GM18861 (cell line): Measurements from ENCODE around the gene ACBD5.
"Not testable (repeated sequence)": the region's sequence is repeated elsewhere in the genome, so short reads cannot be mapped to it uniquely, and the experiment has no call there.

Experiments used
- ATAC-seq: cut with Tn5 transposase; IDR thresholded peaks from one replicate; pipeline ENCODE4 v1.9.1; 2021; ENCODE audit not compliant: unreplicated experiment

The ACBD5 gene

DNA sequence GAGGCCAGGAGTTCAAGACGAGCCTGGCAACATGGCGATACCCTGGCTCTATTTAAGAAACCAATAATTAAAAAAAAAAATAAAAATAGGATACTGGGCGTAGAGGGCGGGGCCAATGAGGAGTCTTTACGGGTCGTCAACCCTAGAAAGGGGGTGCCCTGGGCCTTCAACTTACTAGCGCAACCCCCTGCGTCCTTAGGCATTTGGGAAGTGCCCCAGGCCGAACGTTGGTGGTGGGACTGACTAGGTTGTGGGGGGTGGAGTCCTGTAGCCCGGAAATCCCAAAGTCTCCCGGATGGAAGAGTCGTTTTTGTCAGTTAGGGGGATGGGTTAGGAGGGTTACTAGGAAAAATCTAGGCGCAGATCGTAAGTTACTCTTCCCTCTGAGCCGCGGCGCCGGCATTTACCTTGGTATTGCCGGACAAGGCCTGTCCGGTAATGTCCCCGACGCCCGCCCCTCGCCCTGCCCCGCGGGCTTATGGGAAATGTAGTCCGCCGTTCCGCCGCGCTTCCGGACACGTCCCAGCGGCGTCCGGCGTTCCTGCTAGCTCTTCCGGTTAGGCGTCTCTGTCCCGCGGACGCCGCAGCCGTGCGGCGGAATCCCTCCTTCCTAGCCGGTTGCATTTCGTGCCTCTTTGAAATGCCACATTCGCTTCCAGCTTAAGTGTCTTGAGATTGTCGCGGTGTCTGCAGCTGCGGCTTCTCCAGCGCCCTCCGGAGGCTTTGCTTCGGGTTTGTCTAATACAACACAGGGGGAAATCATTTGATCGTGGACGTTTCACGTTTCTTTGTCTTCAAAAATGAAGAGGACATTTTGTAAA is 1.3 kb upstream of the ACBD5 start:
- ATAC-seq = peak; percentile 69

DNA sequence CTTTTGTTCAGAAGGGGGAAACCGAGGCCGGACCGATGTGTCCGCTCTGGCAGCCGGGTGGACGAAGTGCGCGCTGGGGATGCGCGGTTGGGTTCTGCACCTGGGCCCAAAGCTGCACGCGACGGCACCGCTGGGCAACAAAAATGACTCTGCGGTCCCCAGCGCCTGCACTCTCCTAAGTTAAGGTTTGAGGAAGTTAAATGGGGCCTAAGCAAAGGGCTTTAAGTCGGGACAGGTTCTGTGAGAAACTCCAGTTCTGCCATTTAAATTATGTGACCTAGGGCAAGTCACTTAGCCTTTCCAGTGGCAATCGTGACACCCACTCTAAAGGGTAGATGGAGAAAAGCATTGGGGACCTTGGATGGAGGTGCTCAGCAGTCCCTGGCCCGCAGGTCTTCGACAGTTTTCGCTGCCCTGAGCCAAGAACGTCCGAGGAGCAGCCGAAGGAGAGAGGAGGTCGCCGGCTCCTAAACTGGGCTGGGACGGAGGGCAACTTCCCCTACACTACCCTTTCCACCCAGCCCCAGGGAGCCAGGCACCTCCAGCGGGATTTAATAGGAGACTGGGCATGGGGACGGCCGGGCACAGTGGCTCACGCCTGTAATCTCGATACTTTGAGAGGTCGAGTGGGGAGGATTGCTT is 534 bp upstream of the ACBD5 start:
- peak; percentile 8 for ATAC-seq

DNA sequence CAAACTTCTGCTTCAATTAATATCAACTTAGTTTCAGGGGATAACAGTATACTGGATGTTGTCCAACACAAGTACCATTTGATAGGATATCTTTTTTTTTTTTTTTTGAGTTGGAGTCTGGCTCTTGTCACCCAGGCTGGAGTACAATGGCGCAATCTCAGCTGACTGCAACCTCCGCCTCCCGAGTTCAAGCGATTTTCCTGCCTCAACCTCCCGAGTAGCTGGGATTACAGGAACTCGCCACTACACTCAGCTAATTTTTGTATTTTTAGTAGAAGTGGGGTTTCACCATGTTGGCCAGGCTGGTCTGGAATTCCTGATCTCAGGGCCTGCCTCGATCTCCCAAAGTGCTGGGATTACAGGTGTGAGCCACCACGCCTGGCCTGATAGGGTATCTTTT is 3.1 kb downstream of the ACBD5 start:
- ATAC-seq = not testable (repeated sequence)

DNA sequence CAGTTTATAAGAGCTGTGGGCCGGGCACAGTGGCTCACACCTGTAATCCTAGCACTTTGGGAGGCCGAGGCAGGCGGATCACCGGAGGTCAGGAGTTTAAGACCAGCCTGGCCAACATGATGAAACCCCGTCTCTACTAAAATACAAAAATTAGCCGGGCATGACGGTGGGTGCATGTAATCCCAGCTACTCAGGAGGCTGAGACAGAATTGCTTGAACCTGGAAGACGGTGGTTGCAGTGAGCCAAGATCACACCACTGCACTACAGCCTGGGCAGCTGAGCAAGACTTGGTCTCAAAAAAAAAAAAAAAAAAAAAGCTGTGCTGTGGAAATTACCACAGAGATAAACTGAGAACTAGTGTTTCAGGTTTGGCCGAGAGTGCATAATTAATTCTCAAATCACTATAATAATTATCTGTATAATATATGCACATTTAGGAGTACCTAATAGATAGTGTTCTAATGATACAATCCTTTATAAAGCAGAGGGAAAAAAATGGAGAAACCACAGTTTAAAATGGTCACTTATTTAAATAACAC is 3.9 kb downstream of the ACBD5 start:
- ATAC-seq = not testable (repeated sequence)

DNA sequence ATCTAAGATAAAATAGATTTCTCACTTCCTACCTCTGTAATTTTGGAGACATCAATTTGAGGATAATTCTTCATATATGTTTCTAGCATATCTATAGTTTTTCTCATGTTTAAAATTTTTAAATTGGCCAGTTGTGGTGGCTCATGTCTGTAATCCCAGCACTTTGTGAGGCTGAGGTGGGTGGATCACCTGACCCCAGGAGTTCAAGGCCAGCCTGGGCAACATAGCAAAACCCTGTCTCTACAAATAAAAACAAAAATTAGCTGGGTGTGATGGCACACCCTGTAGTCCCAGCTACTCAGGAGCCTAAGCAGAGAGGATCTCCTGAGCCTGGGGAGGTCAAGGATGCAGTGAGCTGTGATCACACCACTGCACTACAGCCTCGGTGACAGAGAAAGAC is 4.9 kb downstream of the ACBD5 start:
- ATAC-seq = no peak

GRCh38 chr10:27230022-27230421 is 10.6 kb downstream of the ACBD5 start:
- no peak for ATAC-seq

DNA sequence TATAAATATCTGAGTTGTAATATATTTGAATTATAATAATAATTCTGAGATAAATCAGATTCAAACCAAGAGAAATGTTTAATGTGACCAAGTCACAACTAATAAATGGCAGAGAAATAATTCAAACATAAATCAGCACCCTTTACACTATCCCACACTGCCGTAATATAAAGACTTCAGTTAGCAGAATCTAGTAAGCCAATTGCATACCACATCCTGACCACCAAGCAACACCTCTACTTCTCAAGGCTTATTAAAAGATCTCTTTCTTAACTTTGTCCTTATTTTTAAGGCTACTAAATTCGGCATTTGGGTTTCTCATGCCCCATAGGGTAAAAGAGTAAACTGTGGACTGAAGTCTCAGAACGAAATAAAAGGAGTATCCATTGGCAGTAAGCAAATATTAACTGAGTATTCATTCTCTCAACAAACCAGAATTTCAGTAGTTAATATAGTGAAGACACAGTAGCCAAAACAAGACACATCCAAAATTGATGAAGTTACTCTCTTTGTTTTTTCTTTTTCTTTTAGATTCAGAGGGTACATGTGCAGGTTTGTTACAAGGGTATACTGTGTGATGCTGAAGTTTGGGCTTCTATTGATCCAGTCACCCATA is 14.8 kb downstream of the ACBD5 start:
- ATAC-seq = no peak

DNA sequence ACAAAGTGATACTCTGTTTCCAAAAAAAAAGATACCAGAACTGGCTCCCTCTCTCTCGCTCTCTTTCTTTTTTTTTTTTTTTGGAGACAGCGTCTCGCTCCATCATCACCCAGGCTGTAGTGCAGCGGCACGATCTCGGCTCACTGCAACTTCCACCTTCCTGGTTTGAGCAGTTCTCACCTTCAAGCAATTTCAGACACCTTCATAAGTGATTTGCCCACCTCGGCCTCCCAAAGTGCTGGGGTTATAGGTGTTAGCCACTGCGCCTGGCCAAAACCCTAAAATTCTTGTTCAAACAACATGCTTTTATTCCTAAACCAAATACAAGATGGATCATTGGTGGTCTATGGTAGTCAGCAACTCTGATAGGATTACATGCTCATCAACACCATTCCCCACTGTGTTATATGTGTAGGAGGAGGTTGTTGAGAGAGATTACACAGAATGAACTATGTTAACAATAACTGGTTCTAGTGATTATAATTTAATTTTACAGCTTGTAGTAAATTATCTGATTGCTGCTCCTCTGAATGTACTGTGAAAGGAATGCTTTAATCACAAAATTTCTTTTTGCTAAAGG is 15.5 kb downstream of the ACBD5 start:
- no peak for ATAC-seq

- peak; percentile 51 for ATAC-seq
Measured at GRCh38 chr10:27223964-27224363, 16.6 kb downstream of the ACBD5 start.

DNA sequence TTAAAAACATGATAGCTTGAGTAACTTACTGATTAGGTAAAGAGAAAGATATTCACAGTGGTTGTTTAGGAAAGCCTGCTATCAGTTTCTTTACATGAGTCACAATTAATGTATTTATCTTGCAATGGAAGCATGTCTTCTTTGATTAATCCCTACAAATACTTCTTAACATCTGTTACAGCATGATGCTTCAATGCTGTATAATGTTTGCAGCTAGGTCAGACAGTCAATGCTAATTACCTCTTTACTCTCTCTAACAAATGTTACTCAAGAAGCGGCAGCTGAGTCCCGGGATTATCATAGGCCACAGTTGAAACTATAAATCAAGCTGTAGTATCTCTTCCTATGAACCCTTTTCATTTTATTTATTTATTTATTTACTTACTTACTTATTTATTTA is 33.2 kb downstream of the ACBD5 start:
- ATAC-seq = no peak

GRCh38 chr10:27203806-27204205 is 36.8 kb downstream of the ACBD5 start:
- ATAC-seq = no peak

GRCh38 chr10:27197980-27198620 is 42.5 kb downstream of the ACBD5 start:
- ATAC-seq = no peak

DNA sequence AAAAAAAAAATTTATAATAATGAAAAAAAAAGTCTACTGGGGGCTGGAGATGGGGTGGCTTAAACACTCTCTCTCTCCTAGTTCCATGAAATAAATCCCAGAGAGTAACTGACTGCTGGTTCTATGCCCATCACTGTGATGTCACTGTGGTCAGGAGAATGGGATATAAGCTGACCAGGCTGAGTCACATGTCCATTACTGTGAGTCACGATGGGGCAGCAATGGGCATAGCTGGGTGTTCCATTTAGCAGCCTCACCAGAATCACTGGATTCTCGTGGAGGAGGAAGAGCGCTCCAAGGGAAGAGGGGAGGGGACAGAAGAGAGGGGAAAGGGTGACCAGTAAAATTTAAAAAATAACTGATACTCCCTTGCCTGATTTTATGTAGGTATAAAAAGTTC is 48.3 kb downstream of the ACBD5 start:
- no peak for ATAC-seq

DNA sequence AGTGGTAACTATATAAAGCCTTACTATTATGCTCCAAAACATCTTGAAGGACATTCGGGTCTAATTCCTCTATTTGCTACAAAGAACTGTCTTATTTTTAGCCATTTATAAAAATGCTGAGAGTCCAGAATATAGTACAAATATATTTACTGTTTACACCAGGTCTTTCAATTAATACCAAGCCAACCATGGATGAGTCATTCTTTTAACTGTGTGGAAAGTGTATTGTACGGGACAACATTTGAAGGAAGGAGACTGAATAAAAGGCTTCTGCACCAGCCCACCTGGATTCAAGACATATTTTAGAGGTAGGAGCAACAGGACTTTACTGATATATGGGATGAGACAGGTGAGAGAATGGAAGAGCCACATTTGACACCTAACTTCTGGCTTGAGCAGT is 50.1 kb downstream of the ACBD5 start:
- no peak for ATAC-seq

- no peak for ATAC-seq
Measured at GRCh38 chr10:27188897-27189296, 51.7 kb downstream of the ACBD5 start.

DNA sequence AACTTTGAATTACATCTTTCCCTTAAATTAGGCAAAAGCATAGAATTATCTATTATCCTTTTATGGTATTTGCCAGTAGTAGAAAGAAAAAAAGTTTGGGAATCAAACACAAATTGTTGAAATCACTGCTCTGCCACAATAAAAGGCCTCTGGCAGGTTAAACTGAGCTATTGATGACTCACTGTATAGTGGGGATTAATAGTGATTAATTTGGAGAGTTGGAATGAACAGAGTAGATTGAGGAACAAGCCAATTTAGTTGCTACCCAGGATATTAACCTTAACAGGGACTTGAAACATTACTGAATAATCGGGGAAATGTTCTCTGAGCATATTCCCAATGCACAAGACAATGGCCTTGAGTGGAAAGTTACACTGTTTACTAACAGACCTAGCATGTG is 52.3 kb downstream of the ACBD5 start:
- no peak for ATAC-seq

DNA sequence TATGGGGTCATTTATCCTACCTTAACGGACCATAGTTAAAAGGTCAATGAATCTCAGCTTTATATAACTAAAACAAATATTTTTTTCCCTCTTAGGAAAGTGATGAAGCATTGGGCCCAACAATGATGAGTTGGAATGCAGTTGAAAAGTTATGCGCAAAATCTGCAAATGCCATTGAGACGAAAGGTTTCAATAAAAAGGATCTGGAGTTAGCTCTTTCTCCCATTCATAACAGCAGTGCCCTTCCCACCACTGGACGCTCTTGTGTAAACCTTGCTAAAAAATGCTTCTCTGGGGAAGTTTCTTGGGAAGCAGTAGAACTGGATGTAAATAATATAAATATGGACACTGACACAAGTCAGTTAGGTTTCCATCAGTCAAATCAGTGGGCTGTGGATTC is 70.7 kb downstream of the ACBD5 start:
- no peak for ATAC-seq

GRCh38 chr10:27158421-27158820 is 82.2 kb downstream of the ACBD5 start:
- ATAC-seq = no peak

DNA sequence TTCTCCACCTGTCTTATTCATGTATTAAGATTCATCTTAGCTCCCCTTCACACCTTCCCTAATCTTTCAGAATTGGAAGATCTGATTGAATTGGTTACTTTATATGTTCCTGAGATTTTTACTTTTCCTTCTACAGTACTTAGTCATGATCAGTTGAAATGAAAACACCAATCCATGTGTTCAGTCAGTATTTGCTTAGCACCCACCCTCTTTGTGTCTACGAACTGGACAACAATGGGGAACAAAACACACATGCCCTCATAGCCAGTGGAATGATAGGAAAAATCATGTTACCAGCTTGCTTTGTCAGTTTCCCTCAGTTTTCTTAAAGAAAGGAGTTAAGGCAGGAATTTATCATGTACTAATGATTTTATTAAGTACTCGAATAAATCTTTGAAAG is 83.4 kb downstream of the ACBD5 start:
- no peak for ATAC-seq

DNA sequence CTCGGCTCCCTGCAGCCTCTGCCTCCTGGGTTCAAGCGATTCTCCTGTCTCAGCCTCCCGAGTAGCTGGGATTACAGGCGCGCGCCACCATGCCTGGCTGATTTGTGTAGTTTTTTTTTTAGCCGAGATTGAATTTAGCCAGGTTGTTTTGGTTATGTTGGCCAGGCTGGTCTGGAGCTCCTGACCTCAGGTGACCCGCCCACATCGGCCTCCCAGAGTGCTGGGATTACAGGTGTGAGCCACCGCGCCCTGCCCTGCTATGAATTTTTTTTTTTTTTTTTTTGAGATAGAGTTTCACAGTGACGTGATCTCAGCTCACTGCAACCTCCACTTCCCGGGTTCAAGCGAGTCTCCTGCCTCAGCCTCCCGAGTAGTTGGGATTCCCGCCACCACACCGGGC is 84.0 kb downstream of the ACBD5 start:
- ATAC-seq = not testable (repeated sequence)
